Measurements from ENCODE around the gene CLRN1.
"Not testable (repeated sequence)": the region's sequence is repeated elsewhere in the genome, so short reads cannot be mapped to it uniquely, and the experiment has no call there.

Gene CLRN1, protein sequence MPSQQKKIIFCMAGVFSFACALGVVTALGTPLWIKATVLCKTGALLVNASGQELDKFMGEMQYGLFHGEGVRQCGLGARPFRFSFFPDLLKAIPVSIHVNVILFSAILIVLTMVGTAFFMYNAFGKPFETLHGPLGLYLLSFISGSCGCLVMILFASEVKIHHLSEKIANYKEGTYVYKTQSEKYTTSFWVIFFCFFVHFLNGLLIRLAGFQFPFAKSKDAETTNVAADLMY

GRCh38 chr3:150972366-150973071 is at the start of gene CLRN1:
Gene CLRN1, minus strand, starts transcription at chr3:150972727. Its CDS starts 19 bp downstream, at chr3:150972708.
- no peak for DNase-seq

- no peak for DNase-seq
Observed at GRCh38 chr3:151016478-151016795, 43.9 kb upstream of the CLRN1 start.

GRCh38 chr3:151015767-151016477 is 43.4 kb upstream of the CLRN1 start:
- no peak for DNase-seq

- DNase-seq, result no peak
Observed at GRCh38 chr3:151015181-151015580, 42.7 kb upstream of the CLRN1 start.

- no peak for DNase-seq
Observed at GRCh38 chr3:151014501-151015018, 42.0 kb upstream of the CLRN1 start.

DNA sequence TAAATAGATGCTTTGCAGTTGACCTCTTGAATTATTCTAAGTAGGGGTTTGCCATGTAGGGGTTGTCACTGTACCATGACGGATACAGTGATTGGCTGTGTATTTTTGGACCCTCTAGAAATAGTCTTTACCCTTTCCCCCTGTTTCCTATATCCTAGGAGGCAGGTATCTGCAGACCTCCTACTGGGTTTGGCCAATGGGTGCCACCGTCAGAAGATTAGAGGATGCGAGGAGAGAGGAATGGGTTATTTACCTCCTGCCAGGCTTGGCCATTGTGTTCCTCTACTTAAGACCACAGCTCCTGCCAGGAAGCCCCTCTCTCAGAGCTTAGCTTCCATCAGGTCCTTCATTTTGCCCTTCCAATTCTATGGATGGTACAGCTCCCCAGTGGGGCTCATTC is 40.2 kb upstream of the CLRN1 start:
- DNase-seq, result no peak

- DNase-seq, result peak; percentile 58
Observed at GRCh38 chr3:151011427-151011826, 38.9 kb upstream of the CLRN1 start.

- no peak for DNase-seq
Observed at GRCh38 chr3:151009981-151010380, 37.5 kb upstream of the CLRN1 start.

GRCh38 chr3:151009430-151009829 is 36.9 kb upstream of the CLRN1 start:
- no peak for DNase-seq

DNA sequence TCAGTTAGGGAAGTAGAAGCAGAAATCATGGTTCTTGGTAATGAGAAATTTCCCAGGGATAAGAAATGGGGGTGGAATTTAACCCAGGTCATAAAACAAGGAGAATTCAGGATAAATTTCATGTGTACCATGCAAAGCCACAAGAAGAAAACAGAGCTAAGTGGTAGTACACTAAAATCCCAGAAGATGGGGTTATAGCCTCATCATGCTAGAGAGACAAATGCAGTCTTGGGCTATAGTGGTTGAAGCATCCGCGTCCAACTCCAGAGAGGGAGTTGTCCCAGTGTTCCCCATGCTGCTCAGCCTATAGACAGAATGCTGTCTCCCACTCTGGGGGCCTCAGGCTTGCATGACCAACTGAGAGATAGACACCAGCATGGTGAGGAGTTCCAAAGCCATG is 36.2 kb upstream of the CLRN1 start:
- DNase-seq, result no peak

DNA sequence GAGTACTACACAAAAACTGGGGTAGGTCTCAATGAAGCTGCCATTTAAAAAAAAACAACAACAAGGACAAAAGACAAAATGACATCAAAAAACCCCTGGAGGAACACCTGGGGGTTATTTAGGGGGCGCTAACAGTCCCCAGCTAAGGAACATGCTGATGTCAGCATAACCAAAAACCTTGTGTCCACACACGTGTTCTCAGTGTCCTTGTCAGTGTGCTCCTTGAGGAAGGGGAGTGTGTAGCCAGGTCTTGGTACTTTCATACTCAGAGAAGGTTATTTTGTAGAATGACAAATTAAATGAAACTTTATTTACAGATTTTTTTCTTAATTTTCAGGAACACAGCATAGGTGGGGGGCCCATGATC is 31.2 kb upstream of the CLRN1 start:
- DNase-seq, result no peak

DNA sequence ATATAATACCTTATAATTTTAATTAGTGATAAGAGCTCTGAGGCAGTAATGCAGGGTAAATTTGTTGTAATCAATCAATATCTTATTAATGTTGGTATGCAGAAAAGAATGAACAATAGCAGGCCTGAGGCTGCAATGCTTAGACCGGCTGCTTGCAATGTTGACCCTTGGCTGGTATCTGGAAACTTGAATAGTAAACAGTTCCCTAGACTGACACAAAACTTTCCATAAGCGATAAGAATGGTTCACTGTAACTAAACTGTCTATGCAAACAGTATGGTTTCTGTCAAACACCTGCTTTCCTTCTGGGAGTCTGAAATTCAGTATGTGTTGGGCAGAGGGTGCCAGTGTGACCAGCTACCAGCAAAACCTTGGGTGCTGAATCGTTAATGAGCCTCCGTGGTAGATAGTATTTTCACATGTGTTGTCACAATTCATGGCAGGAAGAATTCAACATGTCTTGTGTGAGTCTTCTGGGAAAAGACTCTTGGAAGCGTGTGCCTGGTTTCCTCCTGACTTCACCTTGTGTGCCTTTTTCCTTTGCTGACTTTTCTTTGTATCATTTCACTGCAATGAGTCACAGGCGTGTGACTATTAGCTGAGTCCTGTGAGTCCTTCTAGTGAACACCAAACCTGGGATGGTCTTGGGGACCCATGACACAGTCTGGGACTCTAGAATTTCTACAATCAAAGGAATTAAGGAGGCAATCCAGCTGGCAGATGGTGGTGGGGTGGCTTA is 30.7 kb upstream of the CLRN1 start:
- no peak for DNase-seq

- no peak for DNase-seq
Observed at GRCh38 chr3:151002003-151002981, 29.8 kb upstream of the CLRN1 start.

DNA sequence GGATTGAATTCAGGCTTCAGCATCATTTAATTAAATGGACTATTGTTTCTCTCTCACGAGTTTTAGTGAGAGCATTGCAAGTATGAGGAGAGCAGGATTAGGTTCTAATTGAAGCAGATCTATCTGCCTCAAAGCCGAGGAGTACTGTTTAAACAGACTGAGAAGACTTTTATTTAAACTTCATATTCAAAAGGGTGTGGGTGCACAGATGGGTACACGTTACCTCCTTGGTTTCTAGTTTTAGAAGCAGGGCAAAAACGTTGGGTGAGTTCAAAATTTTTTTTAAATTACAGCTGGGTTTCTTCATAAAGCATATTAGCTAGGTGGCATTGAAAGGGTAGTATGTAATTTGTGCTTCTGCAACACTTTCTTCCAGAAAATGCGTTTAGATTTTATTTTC is 26.5 kb upstream of the CLRN1 start:
- DNase-seq, result no peak

GRCh38 chr3:150996731-150997130 is 24.2 kb upstream of the CLRN1 start:
- no peak for DNase-seq

- no peak for DNase-seq
Observed at GRCh38 chr3:150995510-150995909, 23.0 kb upstream of the CLRN1 start.

DNA sequence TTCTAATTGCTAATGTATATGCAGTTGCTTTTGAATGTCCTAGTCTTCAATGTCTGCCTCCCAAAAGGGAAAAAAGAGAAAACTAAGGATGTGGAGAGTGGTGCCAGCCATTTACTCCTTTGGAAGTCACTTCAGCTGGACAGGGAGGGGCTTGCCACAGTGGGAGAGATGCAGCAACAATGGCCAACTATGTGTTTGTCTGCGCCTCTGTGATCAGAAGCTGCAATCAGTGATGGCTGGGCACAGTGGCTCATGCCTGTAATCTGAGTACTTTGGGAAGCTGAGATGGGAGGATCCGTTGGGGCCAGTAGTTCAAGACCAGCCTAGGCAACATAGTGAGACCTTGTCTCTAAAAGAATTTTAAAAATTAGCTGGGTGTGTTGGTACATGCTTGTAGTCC is 16.7 kb upstream of the CLRN1 start:
- DNase-seq, result no peak

GRCh38 chr3:150988395-150988794 is 15.9 kb upstream of the CLRN1 start:
- DNase-seq, result not testable (repeated sequence)

DNA sequence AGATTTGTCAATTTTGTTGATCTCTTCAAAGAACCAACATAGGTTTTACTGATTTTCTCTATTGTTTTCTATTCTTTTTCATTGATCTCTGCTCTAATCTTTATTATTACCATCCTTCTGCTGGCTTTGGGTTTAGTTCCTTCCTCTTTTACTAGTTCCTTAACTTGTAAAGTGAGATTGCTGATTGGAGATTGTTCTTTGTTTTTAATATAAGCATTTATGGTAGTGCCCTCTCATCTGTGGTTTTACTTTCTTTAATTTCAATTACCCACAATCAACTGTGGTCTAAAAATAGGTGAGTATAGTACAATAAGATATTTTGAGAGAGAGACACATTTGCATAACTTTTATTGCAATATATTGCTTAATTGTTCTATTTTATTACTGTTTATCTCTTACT is 13.2 kb upstream of the CLRN1 start:
- no peak for DNase-seq

DNA sequence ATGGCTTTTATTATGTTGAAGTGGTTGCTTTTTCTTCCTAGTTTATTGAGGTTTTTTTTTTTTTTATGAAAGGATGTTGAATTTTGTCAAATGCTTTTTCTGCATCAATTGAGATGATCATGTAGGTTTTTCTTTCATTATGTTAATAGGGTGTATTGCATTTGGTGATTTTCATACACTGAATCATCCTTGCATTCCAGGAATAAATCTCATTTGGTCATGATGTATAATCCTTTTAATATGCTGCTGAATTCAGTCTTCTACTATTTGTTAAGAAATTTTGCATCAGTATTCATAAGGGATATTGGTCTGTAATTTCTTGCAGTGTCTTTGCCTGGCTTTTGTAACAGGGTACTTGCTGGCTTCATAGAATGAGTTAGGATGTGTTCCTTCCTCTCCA is 11.5 kb upstream of the CLRN1 start:
- DNase-seq, result no peak

DNA sequence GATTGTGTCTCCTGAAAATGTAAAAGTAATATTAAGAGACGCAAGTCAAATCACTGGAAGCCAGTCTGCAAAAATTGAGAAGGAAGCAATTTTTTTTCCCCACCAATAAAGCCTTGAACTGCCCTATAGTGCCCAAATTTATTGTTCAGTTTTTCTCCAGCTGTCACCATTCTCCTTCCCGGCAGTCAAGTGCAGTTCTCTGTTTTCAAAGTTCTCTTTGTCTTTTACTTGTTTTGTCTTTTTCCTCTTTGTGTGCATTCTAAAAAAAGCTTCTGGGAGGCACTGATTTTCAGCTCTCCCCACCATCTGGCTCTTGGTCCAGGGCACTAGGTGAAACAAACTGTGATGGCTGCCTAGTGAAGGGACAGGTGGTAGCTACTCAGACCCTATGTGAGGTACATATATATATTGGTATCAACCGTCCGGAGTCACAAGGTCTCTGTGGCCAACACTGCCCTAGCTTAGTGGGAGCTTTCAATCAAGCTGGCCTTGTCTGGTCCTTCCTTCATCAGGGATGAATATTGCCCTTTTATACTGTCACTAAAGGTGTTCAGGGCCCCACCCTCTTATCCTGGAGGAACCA is 6.1 kb upstream of the CLRN1 start:
- DNase-seq, result no peak

DNA sequence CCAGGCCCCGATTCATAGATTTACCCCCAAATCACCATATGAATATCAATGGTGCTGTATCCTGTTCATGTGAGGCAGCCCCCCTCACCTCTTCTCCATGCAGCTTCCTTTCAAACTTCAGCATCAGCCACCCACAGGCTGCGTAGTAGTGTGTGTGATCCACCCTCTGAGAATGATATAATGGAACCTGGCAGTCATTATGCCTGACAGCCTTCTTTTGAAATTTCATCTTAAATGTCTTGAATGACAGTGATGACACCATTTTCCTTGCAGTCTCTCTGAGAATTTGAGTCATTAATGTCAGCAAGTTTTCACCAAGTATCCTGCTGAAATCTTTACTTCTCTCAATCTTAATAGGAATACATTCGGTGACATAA is 3.5 kb upstream of the CLRN1 start:
- DNase-seq, result no peak
